Activated T-helper 2 cell treated with anti-CD3 and anti-CD28 coated beads, Interferon-gamma antibody, Interleukin-2, Interleukin-4, amounts not matched to agents 10 μg/mL and 5 μg/mL and 100 μg/mL, durations not matched to agents 14 hours and 24 hours and 36 hours (primary cell): ENCODE measurements around the gene GNG11. TPM values are rescaled to one million over a fixed set of nuclear protein-coding genes. Genes with fewer than 3 reads are reported as not detected.
A peak's percentile ranks its signal among the peaks of the same experiment; 100 is the strongest.
"Not testable (repeated sequence)": the region's sequence is repeated elsewhere in the genome, so short reads cannot be mapped to it uniquely, and the experiment has no call there.

ENCODE experiments used
- DNase-seq: peaks from one replicate; pipeline ENCODE4 v3.0.0; 2021; ENCODE audit warnings: low spot score
- H3K27ac Mint-ChIP-seq: one replicate; pipeline ENCODE4 v1.8.0; 2021; ENCODE audit warnings: mixed read lengths
- H3K27me3 Mint-ChIP-seq: one replicate; pipeline ENCODE4 v1.8.0; 2021; ENCODE audit warnings: low read depth, mixed read lengths
- H3K36me3 Mint-ChIP-seq: one replicate; pipeline ENCODE4 v1.8.0; 2021; ENCODE audit warnings: low read depth, mixed read lengths
- H3K4me1 Mint-ChIP-seq: one replicate; pipeline ENCODE4 v1.8.0; 2021; ENCODE audit warnings: low read depth, mixed read lengths
- H3K4me3 Mint-ChIP-seq: one replicate; pipeline ENCODE4 v1.8.0; 2021; ENCODE audit warnings: low read depth, mild to moderate bottlenecking, moderate library complexity, mixed read lengths
- H3K9me3 Mint-ChIP-seq: one replicate; pipeline ENCODE4 v1.8.0; 2021; ENCODE audit warnings: mixed read lengths
- intact Hi-C: fragments of 100-400 bp; cut with micrococcal nuclease; formaldehyde crosslinking; loops from one replicate; pipeline ENCODE4 v1.15.1; 2023
- total RNA-seq: library from RNA; stranded (reverse); gene quantifications from 2 replicates; pipeline ENCODE4 v1.2.3, GENCODE V29; 2022

The GNG11 gene
- total RNA-seq, 1 donor from 2014 or later: not detected

DNA sequence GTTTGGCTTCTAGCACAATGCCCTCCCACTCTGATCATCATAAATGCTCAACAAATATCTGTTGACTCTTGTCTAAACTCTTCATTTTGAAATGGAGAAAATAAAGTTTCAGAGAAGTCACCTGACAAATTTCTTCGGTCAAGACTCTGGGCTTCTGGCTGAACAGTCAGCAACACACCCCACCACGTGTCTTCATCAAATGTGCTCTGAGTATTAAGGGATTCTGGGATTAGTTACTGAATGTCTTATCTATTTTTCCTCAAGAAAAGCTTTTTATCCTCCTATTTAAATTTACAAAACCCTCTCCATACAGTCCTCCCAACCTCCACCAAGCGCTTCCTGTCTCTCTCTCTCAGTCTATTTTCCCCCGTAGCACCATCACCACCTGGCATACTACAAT lies 5.2 kb upstream of the GNG11 start:
- DNase-seq, H3K27ac Mint-ChIP-seq, intact Hi-C loops, H3K4me3 Mint-ChIP-seq, H3K36me3 Mint-ChIP-seq, H3K4me1 Mint-ChIP-seq, H3K9me3 Mint-ChIP-seq: not testable (repeated sequence)
- H3K27me3 Mint-ChIP-seq: peaks cover 20% of the 10 kb centered on the region

DNA sequence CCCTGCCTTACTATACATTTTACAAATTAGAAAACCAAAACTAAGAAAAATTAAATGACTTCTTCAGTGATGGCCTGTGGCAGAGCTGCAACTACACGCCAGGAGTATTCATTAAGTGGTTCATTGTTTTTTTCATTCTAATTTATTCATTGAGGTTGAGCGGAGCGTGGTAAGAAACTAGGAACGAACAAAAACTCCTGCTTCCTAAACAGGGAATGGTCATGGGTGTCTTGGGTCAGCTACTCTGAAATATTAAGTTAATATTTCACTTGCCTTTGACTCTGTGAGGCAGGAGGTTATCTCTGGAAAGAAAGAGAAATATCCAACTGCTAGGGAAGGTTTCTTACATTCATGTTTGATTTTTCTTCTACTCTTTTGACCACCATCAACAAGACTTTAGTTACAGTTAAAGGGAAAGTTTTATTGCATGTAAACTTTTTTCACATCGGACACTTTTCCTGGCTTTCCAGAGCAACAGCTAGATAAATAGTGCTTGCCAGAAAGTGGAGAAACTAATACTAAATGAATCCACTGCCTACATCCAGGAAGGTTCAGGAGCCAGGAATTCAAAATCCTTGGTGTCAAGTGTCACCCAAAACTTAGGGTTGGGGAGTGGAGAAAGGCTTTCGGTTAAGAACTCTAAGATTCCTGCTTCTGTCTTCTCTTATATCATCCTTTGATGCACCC lies 896 bp upstream of the GNG11 start:
- H3K36me3 Mint-ChIP-seq: no peaks in the 10 kb centered on the region
- no peaks in the 10 kb centered on the region for H3K9me3 Mint-ChIP-seq
- H3K27ac Mint-ChIP-seq: no peak overlapping the region
- peaks cover 4% of the 10 kb centered on the region for H3K4me1 Mint-ChIP-seq
- peaks cover 34% of the 10 kb centered on the region for H3K27me3 Mint-ChIP-seq
- intact Hi-C loops: loop anchor here (5.0 kb wide), 1 partner anchor 82 kb away; the partner anchor contains the start of gene BET1
- no peak overlapping the region for H3K4me3 Mint-ChIP-seq
- no peak for DNase-seq

DNA sequence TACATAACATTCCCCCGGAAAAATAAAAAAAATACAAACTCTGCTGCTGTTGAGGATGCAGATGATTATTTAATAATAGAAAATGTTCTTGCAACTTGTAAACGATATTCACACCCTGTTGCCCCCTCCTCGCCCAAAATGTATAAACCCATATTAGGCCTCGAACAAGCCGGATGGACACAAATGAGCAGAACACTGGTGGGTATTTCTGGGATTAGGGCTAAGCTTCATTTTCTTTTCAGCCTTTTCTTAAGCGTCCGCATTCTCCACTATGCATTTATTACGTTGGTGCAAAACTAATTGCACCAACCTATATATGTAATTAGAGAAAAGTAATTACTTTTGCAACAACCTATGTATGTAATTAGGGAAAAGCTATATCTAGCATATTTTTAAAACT lies 349 bp upstream of the GNG11 start:
- intact Hi-C loops: loop anchor here (5.0 kb wide), 1 partner anchor 81 kb away; the partner anchor contains the start of gene BET1
- Mint-ChIP-seq H3K27me3 (peaks cover 34% of the 10 kb centered on the region), H3K27ac (no peak overlapping the region), H3K4me3 (peak overlapping the region; percentile 51), H3K36me3 (no peaks in the 10 kb centered on the region), H3K4me1 (peaks cover 4% of the 10 kb centered on the region), H3K9me3 (no peaks in the 10 kb centered on the region)
- no peak for DNase-seq

DNA sequence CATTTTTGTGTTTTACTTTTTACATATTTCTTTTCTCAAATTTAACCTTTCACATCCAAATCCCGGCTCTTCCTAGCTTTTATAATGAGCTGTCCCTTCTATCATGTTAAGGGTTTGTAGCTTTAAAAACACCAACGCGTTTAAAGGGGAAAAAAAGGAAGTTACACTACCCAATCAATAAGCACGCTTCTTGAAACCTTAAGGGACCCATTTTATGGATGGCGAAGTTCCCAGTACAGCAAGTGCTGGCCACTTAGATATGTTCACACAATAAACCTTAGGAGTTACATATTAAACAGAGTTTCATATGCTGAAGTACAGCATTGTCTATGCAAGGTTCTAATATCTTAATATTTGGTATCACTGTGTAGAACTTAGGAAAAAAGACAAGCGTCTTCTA lies 1.8 kb downstream of the GNG11 start:
- Mint-ChIP-seq H3K27me3 (peaks cover 26% of the 10 kb centered on the region), H3K9me3 (no peaks in the 10 kb centered on the region), H3K27ac (no peak overlapping the region), H3K4me1 (peaks cover 4% of the 10 kb centered on the region), H3K36me3 (no peaks in the 10 kb centered on the region), H3K4me3 (no peak overlapping the region)
- intact Hi-C loops: loop anchor here (5.0 kb wide), 1 partner anchor 79 kb away; the partner anchor contains the start of gene BET1
- no peak for DNase-seq

DNA sequence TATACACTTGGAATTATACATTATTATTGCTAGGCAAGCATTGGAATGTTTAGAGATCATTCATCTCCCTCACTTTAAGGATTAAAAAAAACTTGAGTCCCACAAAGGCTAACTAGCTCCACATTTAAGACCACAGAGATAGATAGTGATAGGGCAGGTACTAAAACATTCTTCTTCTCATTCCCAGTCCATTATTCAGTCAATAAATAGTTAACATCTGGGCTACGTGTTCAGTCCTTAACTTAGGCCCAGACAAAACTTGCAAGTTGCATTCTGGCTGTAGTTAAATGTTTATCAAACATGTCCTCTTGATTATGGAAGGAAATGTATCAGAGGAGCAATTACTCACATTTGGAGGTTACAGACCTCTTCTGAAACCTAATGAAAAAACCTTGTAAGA lies 2.4 kb downstream of the GNG11 start:
- Mint-ChIP-seq H3K36me3 (no peaks in the 10 kb centered on the region), H3K4me1 (peaks cover 4% of the 10 kb centered on the region), H3K9me3 (no peaks in the 10 kb centered on the region), H3K27ac (no peak overlapping the region), H3K27me3 (peaks cover 26% of the 10 kb centered on the region), H3K4me3 (no peak overlapping the region)
- no peak for DNase-seq
- intact Hi-C loops: loop anchor here (5.0 kb wide), 1 partner anchor 78 kb away; the partner anchor contains the start of gene BET1

DNA sequence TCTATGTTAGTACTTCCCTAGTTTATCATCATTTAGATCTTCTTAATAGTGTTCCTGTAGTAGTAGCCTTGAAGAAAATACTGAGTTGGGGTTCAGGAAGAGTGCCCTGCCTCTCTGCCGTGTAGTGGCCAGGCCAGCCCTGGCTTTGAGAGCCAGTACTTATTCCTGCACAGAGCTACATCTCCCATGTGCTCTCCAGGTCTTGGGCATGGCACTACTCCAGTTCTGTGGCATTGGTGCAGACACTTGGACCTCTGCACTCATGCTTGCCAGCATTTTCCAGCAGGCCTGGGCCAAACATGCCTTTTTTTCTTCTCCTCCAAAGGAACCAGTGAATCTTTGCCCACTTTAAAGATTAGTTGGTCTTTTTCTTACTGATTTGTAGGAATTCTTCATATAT lies 5.3 kb downstream of the GNG11 start:
- Mint-ChIP-seq H3K9me3 (no peaks in the 10 kb centered on the region), H3K4me1 (no peaks in the 10 kb centered on the region), H3K27ac (no peak overlapping the region), H3K36me3 (no peaks in the 10 kb centered on the region), H3K27me3 (peaks cover 22% of the 10 kb centered on the region), H3K4me3 (no peak overlapping the region)
- intact Hi-C loops: no loop called here
- DNase-seq: no peak

DNA sequence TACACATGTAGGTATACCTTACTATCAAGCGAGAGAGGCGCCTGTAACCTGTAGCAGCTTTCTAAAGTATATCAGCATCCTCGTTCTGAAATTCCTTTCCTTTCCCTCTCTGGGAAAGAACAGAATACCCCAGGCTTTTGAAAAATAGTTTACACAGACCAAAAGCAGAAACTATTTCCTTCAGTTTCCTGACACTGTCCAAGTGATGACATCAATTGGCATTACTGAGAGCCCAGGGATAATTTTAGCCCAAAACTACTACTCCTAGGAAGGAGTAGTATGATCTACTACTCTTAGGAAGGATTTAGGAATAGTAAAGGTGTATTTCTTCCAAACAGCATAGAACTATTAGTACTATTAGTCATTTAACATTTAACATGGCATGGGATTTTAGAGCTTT lies 6.0 kb downstream of the GNG11 start:
- Mint-ChIP-seq H3K4me1 (no peaks in the 10 kb centered on the region), H3K27me3 (peaks cover 22% of the 10 kb centered on the region), H3K36me3 (no peaks in the 10 kb centered on the region), H3K27ac (no peak overlapping the region), H3K4me3 (no peak overlapping the region), H3K9me3 (no peaks in the 10 kb centered on the region)
- intact Hi-C loops: no loop called here
- DNase-seq: no peak

DNA sequence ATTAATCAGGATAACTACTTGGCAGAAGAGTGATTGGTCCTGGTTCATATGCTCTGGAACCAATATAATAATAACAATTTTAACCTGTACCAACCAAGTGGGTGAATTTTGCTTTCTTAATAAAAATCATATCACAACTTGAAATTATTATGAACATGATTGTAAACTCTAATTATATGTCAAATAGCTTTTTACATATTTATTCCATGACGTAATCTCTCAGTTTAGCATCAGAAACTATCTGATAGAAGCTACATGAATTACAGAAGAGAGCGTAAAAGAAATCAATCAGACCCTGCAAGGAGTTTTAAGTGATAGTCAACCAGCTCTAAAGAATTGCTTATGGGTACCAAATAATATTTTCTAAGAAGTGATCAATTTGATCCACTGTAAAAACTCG lies 10.1 kb downstream of the GNG11 start:
- Mint-ChIP-seq H3K4me1 (no peaks in the 10 kb centered on the region), H3K36me3 (no peaks in the 10 kb centered on the region), H3K27me3 (peaks cover 7% of the 10 kb centered on the region), H3K27ac (no peak overlapping the region), H3K4me3 (no peak overlapping the region), H3K9me3 (no peaks in the 10 kb centered on the region)
- intact Hi-C loops: no loop called here
- DNase-seq: no peak

DNA sequence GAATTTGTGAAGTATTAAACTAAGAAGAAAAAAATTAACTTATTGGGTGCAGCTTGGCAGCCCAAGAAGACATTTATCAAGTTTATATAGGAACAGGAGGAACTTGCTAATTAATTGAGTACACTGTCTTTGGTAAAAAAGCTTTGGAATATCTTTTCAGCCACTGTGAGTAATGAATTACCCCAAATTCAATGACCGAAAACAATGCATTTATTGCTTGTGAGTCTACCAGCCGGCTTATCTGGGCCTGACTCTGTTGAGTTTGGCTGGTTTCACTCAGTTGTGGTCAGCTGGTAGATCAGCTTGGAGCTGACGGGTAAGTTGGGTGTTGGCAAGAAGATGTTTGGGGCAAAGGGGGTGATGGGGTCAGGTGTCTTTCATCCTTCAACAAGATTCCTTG lies 11.6 kb downstream of the GNG11 start:
- Mint-ChIP-seq H3K4me1 (no peaks in the 10 kb centered on the region), H3K36me3 (no peaks in the 10 kb centered on the region), H3K27me3 (peaks cover 13% of the 10 kb centered on the region), H3K9me3 (no peaks in the 10 kb centered on the region), H3K4me3 (no peak overlapping the region), H3K27ac (no peak overlapping the region)
- intact Hi-C loops: no loop called here
- no peak for DNase-seq

DNA sequence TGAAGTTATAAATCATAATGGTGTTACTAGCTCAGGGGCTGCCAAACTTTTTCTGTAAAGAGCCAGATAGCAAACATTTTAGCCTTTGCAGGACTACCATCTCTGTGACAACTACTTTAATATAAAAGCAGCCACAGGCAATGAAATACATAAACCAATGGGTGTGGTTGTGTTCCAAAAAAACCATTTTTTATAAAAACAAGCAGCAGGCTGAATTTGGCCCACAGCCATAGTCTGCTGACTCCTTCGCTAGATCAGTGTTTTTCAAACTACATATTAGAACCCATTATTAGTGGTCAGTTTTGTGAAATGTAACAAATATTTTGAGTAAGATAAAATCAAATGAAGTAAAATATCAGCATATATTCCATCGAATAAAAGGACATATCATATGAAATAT lies 13.6 kb downstream of the GNG11 start:
- Mint-ChIP-seq H3K4me1 (no peaks in the 10 kb centered on the region), H3K27ac (no peak overlapping the region), H3K36me3 (no peaks in the 10 kb centered on the region), H3K9me3 (no peaks in the 10 kb centered on the region), H3K27me3 (peaks cover 15% of the 10 kb centered on the region), H3K4me3 (no peak overlapping the region)
- intact Hi-C loops: no loop called here
- no peak for DNase-seq

DNA sequence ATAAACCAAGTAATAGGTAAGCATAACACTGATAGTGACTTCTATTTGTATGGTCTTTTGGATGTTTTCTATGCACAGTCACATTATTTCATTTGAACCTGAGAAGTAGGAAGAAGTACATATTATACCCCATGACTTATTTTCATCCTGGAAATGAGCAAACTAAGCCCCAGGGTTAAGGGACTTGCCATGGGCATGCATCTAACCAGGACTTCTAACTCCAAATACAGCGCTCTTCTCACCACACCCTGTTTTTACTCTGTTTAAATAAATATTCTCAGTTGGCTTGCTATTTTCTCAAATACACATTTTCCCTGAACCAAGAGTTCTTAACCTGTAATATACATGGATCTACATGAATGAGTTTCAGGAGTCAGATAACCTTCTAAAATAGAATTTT lies 16.3 kb downstream of the GNG11 start:
- no peaks in the 10 kb centered on the region for H3K4me1 Mint-ChIP-seq
- DNase-seq: no peak
- no peak overlapping the region for H3K4me3 Mint-ChIP-seq
- intact Hi-C loops: no loop called here
- no peaks in the 10 kb centered on the region for H3K9me3 Mint-ChIP-seq
- H3K27ac Mint-ChIP-seq: no peak overlapping the region
- peaks cover 14% of the 10 kb centered on the region for H3K27me3 Mint-ChIP-seq
- no peaks in the 10 kb centered on the region for H3K36me3 Mint-ChIP-seq

DNA sequence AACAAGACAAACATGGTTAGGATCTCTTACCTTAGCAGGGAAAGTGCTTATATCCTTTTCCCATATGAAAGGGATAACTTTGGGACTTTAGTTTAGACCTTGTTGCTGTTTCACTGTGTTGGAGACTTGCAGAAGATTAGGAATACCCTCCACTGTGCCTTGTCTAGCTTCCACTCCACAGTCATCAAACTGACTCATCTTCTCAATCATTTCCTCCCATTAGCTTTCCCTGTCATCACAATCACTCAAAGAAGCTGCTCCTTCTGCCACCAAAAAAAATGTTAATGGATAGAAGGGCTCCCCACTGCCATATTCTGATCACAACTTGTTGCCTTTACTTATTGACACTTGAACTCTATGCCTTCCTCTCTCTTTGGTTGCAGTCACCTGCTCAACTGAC lies 16.8 kb downstream of the GNG11 start:
- Mint-ChIP-seq H3K36me3 (no peaks in the 10 kb centered on the region), H3K27me3 (peaks cover 14% of the 10 kb centered on the region), H3K4me1 (no peaks in the 10 kb centered on the region), H3K9me3 (no peaks in the 10 kb centered on the region), H3K27ac (no peak overlapping the region), H3K4me3 (no peak overlapping the region)
- DNase-seq: no peak
- intact Hi-C loops: no loop called here

DNA sequence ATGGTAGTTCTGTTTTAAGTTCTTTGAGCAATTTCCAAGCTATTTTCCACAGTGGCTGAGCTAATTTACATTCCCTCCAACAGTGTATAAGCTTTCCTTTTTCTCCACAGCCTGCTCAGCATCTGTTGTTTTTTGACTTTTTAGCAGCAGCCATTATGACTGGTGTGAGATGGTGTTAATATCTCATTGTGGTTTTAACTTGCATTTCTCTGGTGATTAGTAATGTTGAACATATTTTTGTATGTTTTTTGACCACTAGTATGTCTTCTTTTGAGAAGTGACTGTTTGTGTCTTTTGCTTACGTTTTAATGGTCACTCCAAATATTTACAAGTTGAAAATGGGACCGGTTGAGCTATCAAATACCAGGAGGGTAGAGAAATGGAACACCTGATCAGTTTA lies 20.4 kb downstream of the GNG11 start:
- Mint-ChIP-seq H3K27me3 (peaks cover 14% of the 10 kb centered on the region), H3K36me3 (no peaks in the 10 kb centered on the region), H3K4me1 (no peaks in the 10 kb centered on the region), H3K9me3 (no peaks in the 10 kb centered on the region), H3K27ac (no peak overlapping the region), H3K4me3 (no peak overlapping the region)
- intact Hi-C loops: no loop called here
- no peak for DNase-seq
